Ascending aorta (tissue), 2 donors: ENCODE results near the gene MARCHF3. TPM values are rescaled to one million over a fixed set of nuclear protein-coding genes. Genes with fewer than 3 reads are reported as not detected.
A peak's percentile ranks its signal among the peaks of the same experiment; 100 is the strongest.

Experiments
- DNase-seq, 2 donors: peaks; one replicate each; pipeline ENCODE4 v3.0.0-alpha.2; 2019; ENCODE audit warnings: low spot score in 2 of 2
- H3K27ac ChIP-seq, 2 donors: fragments of 200-600 bp; sonication (generic); one replicate each; pipeline ENCODE4 v1.5.1; 2016 to 2017; ENCODE audit warnings: mild to moderate bottlenecking in 1 of 2
- H3K27me3 ChIP-seq: fragments of 200-600 bp; sonication (generic); one replicate; pipeline ENCODE4 v1.5.1; 2017
- H3K36me3 ChIP-seq, 2 donors: fragments of 200-600 bp; sonication (generic); one replicate each; pipeline ENCODE4 v1.5.1; 2016
- H3K4me1 ChIP-seq, 2 donors: fragments of 200-600 bp; sonication (generic); one replicate each; pipeline ENCODE4 v1.5.1; 2016 to 2017; ENCODE audit warnings: mild to moderate bottlenecking in 1 of 2
- H3K4me3 ChIP-seq, 2 donors: fragments of 200-600 bp; sonication (generic); one replicate each; pipeline ENCODE4 v1.5.1; 2016 to 2017; ENCODE audit warnings: mild to moderate bottlenecking in 1 of 2
- H3K9me3 ChIP-seq, 2 donors: fragments of 200-600 bp; sonication (generic); one replicate each; pipeline ENCODE4 v1.5.1; 2016
- intact Hi-C: fragments of 100-400 bp; cut with DNase I; formaldehyde crosslinking; loops from one replicate; pipeline ENCODE4 v1.15.1; 2023
- total RNA-seq: library from RNA; depleted of rRNA; stranded (reverse); fragments of >200 nt; gene quantifications from one replicate; pipeline ENCODE4 v1.1.0, GENCODE V29; 2016
- TF ChIP-seq, protein P1 (sequence below), 3 experiments: fragments of 200-600 bp in 2 of 3; fragments of 450-650 bp in 1 of 3; sonication (generic) in 2 of 3; IDR thresholded peaks; one replicate each; pipeline ENCODE4 v1.5.1; 2016 to 2019; ENCODE audit warnings: antibody characterized with exemption in 3 of 3, mild to moderate bottlenecking in 1 of 3, moderate library complexity in 1 of 3

The MARCHF3 gene, protein sequence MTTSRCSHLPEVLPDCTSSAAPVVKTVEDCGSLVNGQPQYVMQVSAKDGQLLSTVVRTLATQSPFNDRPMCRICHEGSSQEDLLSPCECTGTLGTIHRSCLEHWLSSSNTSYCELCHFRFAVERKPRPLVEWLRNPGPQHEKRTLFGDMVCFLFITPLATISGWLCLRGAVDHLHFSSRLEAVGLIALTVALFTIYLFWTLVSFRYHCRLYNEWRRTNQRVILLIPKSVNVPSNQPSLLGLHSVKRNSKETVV
- 22.6 TPM for total RNA-seq

DNA sequence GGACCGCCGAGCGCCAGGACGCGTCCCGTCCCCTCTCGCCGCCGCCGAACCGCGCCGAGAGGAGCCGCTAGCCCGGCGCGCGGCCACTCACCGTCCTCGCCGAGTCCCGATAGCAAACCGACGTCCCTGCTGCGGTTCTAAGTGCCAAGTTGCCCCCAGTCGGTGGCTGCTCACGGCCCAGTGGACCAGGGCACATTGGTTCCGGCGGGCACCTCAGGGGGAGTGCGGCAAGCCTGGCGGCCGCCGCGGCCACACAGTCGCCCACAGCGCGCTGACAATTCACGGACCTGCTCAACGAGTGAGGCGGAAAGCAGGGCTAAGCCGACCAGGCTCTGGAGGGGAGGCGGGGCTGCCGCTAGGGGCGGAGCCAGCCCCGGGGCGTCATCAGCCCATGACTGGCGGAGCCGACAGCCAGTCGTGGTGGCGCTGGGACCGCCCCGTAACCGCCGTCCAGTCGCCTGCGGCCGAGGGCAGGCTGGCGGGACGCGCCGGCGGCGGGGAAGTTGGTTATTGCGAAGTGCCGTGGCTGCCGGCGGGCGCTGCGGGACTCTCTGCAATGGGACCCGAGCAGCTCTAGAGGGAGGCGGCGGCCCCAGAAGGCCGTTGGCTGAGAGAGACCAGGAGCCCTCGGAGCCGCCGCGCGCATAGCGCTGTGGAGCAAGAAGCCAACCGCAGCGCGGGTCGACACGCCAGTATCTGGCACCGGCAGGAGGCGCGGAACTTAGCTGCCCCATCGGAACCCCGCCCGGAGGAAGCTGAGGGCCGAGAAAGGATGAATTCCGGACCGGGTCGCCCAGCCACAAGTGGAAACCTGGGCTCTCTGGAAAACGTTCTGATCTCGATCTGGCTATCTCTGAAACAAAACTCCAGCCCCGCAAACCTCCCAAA lies at the start of gene MARCHF3:
MARCHF3 (minus strand) TSS at position 300 of the 888 bp plus-strand sequence. CDS start 112,387 bp downstream, outside the sequence.
- peak; percentile 85 to 97 for DNase-seq
- intact Hi-C loops, result loop anchor here (1.0 to 10.0 kb wide), 4 partner anchors 11 to 356 kb away; partner anchors contain the start of genes C5orf63 and LMNB1
- H3K4me3 ChIP-seq, result peak within 1 kb of the TSS; percentile 80
- H3K9me3 ChIP-seq, result no peaks in the 10 kb centered on the region
- peak within 1 kb of the TSS; percentile 90 to 94 for H3K27ac ChIP-seq
- TF ChIP-seq, protein P1, sequence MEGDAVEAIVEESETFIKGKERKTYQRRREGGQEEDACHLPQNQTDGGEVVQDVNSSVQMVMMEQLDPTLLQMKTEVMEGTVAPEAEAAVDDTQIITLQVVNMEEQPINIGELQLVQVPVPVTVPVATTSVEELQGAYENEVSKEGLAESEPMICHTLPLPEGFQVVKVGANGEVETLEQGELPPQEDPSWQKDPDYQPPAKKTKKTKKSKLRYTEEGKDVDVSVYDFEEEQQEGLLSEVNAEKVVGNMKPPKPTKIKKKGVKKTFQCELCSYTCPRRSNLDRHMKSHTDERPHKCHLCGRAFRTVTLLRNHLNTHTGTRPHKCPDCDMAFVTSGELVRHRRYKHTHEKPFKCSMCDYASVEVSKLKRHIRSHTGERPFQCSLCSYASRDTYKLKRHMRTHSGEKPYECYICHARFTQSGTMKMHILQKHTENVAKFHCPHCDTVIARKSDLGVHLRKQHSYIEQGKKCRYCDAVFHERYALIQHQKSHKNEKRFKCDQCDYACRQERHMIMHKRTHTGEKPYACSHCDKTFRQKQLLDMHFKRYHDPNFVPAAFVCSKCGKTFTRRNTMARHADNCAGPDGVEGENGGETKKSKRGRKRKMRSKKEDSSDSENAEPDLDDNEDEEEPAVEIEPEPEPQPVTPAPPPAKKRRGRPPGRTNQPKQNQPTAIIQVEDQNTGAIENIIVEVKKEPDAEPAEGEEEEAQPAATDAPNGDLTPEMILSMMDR (IDR thresholded peaks at IDR 0.05), result peak in 1 of 3 experiments; percentile 18
- no peaks in the 10 kb centered on the region for H3K27me3 ChIP-seq
- H3K4me1 ChIP-seq, result peaks cover 0 to 9% of the 10 kb centered on the region in 2 donors
- H3K36me3 ChIP-seq, result no peaks in the 10 kb centered on the region

DNA sequence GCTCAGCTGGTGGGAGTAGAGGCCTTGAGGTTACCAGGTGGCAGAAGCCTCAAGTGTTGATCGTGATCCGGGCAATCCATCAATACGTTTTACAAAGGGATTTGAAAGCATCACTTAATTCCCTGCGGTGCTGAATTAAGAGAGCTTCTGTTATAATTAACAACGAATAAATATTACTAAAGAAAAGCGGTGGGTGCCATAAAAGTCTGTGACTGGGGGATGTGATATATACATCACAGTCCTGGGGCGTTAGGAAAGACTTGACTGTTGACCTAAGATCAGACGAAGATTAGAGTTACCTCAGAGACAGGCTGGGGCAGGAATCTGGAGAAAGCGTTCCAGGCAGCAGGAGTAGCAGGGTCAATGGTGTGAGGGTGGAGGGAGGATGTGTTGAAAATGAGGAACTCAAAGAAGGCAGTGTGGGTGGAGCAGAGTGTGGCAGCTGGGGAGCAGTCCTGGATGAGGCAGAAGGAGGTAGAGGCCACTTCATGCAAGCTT lies 49.7 kb upstream of the MARCHF3 start:
- Histone ChIP-seq H3K36me3 (no peaks in the 10 kb centered on the region), H3K4me1 (no peaks in the 10 kb centered on the region), H3K4me3 (no peak overlapping the region), H3K9me3 (no peaks in the 10 kb centered on the region), H3K27ac (no peak overlapping the region), H3K27me3 (no peaks in the 10 kb centered on the region)
- intact Hi-C loops, result no loop called here
- DNase-seq, result no peak
- TF ChIP-seq, protein P1 (IDR thresholded peaks at IDR 0.05), result no peak

DNA sequence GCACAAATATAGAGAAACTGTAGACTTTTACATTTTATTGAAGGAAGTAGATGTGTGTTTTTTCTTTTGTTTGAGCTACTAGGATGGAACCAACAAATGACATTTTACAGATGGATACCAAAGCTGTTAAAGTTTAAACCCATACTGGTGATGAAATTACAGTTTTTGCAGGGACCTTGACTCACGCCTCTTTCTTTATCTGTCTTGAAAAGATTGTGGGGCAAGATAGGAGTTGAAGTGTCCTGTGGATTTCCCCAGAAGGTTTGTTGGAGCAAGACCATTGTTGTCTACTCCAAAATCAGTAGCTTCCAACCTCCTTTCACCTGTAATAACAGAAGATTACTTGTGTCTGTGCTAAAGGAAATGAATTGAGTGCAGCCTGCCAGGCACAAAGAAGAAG lies 47.0 kb upstream of the MARCHF3 start:
- Histone ChIP-seq H3K27ac (no peak overlapping the region), H3K9me3 (no peaks in the 10 kb centered on the region), H3K4me1 (no peaks in the 10 kb centered on the region), H3K27me3 (no peaks in the 10 kb centered on the region), H3K36me3 (no peaks in the 10 kb centered on the region), H3K4me3 (no peak overlapping the region)
- DNase-seq, result no peak
- intact Hi-C loops, result no loop called here
- TF ChIP-seq, protein P1 (IDR thresholded peaks at IDR 0.05), result no peak

DNA sequence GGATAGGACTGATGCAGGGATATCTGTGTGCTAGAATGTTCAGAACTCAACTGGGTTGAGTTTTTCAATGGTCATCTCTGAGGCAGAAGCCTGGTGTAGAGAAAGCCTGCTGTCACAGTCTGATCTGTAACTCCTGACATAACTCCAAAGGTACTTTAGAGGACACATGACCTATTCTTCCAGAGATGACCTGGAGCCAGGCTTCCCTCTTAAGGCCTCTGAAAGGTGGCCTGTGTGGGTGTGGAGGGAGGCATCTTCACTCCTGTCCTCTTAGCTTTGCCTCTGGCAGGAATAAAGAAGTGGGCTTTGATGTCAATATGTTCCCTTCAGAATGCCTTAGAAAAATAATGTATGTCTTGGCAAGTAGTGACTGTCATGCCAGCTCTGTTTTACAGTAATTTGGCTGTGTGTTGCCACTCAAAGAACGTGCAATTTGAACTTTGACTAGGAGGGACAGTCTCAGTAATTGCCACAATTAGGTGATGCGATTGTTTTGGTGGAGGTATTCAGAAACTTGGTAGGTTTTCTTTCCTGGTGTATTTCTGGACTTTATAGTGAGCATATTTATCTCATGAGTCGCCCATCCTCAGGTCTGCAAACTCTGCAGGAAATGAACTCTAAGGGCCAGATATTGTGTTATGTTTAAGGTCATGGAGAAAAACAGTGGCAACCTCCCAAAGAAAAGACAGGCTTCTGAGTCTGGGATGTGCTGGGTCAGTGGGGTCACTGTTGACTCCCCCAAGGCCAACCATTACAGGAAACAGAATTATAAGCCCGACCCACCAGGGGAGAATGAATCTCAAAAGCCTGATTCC lies 46.2 kb upstream of the MARCHF3 start:
- no peak overlapping the region for H3K27ac ChIP-seq
- no peaks in the 10 kb centered on the region for H3K9me3 ChIP-seq
- DNase-seq, result no peak
- H3K36me3 ChIP-seq, result no peaks in the 10 kb centered on the region
- TF ChIP-seq, protein P1 (IDR thresholded peaks at IDR 0.05), result no peak
- intact Hi-C loops, result no loop called here
- H3K4me1 ChIP-seq, result no peaks in the 10 kb centered on the region
- H3K4me3 ChIP-seq, result no peak overlapping the region
- no peaks in the 10 kb centered on the region for H3K27me3 ChIP-seq

DNA sequence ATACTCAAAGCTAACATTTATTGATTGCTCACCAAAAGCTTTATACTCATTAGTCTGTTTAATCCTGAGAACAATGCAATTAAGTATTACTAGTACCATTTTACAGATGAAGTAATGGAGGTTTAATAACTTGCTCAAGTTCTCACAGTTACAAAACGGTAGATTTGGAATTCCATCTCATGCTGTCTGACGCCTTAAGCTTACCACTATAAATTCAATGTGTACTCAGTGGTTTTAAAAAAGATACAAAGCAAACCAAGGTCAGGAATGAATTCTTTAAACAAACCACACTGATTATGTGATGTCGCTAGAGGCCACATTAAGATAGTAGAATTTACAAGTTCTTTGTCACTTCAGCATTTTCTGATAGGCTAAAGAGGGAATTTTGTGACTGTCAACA lies 44.1 kb upstream of the MARCHF3 start:
- no peak for DNase-seq
- H3K4me3 ChIP-seq, result no peak overlapping the region
- H3K4me1 ChIP-seq, result no peaks in the 10 kb centered on the region
- TF ChIP-seq, protein P1 (IDR thresholded peaks at IDR 0.05), result no peak
- H3K9me3 ChIP-seq, result no peaks in the 10 kb centered on the region
- H3K36me3 ChIP-seq, result no peaks in the 10 kb centered on the region
- no peak overlapping the region for H3K27ac ChIP-seq
- intact Hi-C loops, result loop anchor here (5.0 kb wide), 1 partner anchor 42 kb away; the partner anchor contains the start of gene MARCHF3
- no peaks in the 10 kb centered on the region for H3K27me3 ChIP-seq
